ENCODE measurements around the gene MAGEB2. TPM values are rescaled to one million over a fixed set of nuclear protein-coding genes. Genes with fewer than 3 reads are reported as not detected.
"Not testable (repeated sequence)": the region's sequence is repeated elsewhere in the genome, so short reads cannot be mapped to it uniquely, and the experiment has no call there.

The MAGEB2 gene
- total RNA-seq, 1 donor, result not detected

DNA sequence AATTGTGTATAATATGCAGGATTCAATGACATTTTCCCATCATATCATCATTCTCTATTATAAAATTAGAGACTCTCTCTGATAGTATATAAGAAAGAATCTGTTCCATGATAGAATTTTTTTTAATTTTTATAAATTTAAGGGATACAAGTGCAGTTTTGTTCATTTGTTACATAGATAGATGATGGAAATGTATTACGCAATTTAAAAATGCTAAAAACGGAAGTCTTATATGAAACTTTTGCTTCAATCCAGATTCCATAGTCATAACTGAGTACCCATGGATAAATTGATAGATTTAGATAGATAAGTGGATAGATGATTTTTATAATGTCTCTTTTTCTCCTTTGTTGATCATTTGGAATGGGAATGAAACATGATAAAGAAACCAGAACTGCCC is 24.9 kb upstream of the MAGEB2 start:
- Histone ChIP-seq H3K4me2 (ENCODE audit: insufficient read depth, low read length) (no peak overlapping the region), H2AFZ (ENCODE audit: low read length) (no peak overlapping the region), H3K4me1 (ENCODE audit: insufficient read depth, low read length) (no peaks in the 10 kb centered on the region), H4K20me1 (ENCODE audit: insufficient read depth, low read length) (no peaks in the 10 kb centered on the region), H3K36me3 (ENCODE audit: insufficient read depth, low read length) (no peaks in the 10 kb centered on the region), H3K79me2 (ENCODE audit: insufficient read depth, low read length) (no peaks in the 10 kb centered on the region), H3K27ac (ENCODE audit: low read depth, low read length) (no peak overlapping the region), H3K27me3 (ENCODE audit: insufficient read depth, low read length) (no peaks in the 10 kb centered on the region), H3K9me3 (ENCODE audit: low read depth, low read length) (peaks cover 2% of the 10 kb centered on the region), H3K4me3 (ENCODE audit: insufficient read depth, low read length) (no peak overlapping the region)
- no peak for DNase-seq (ENCODE audit: insufficient read length, low spot score, missing footprints)
- TF ChIP-seq, protein P1, sequence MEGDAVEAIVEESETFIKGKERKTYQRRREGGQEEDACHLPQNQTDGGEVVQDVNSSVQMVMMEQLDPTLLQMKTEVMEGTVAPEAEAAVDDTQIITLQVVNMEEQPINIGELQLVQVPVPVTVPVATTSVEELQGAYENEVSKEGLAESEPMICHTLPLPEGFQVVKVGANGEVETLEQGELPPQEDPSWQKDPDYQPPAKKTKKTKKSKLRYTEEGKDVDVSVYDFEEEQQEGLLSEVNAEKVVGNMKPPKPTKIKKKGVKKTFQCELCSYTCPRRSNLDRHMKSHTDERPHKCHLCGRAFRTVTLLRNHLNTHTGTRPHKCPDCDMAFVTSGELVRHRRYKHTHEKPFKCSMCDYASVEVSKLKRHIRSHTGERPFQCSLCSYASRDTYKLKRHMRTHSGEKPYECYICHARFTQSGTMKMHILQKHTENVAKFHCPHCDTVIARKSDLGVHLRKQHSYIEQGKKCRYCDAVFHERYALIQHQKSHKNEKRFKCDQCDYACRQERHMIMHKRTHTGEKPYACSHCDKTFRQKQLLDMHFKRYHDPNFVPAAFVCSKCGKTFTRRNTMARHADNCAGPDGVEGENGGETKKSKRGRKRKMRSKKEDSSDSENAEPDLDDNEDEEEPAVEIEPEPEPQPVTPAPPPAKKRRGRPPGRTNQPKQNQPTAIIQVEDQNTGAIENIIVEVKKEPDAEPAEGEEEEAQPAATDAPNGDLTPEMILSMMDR (IDR thresholded peaks at IDR 0.05; ENCODE audit: extremely low read depth, low read depth, low read length), result no peak

DNA sequence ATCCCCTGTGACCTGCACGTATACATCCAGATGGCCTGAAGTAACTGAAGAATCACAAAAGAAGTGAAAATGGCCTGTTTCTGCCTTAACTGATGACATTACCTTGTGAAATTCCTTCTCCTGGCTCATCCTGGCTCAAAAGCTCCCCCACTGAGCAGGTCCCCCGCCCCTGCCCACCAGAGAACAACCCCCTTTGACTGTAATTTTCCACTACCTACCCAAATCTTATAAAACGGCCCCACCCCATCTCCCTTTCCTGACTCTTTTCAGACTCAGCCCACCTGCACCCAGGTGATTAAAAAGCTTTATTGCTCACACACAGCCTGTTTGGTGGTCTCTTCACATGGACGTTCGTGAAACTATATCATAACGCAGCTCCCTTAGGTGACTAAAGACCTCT is 21.5 kb upstream of the MAGEB2 start:
- not testable (repeated sequence) for H3K4me3 ChIP-seq (ENCODE audit: insufficient read depth, low read length); DNase-seq (ENCODE audit: insufficient read length, low spot score, missing footprints); H3K79me2 ChIP-seq (ENCODE audit: insufficient read depth, low read length); H4K20me1 ChIP-seq (ENCODE audit: insufficient read depth, low read length); H3K9me3 ChIP-seq (ENCODE audit: low read depth, low read length); H3K36me3 ChIP-seq (ENCODE audit: insufficient read depth, low read length); H2AFZ ChIP-seq (ENCODE audit: low read length); H3K27ac ChIP-seq (ENCODE audit: low read depth, low read length); H3K4me2 ChIP-seq (ENCODE audit: insufficient read depth, low read length); H3K27me3 ChIP-seq (ENCODE audit: insufficient read depth, low read length); H3K4me1 ChIP-seq (ENCODE audit: insufficient read depth, low read length)

DNA sequence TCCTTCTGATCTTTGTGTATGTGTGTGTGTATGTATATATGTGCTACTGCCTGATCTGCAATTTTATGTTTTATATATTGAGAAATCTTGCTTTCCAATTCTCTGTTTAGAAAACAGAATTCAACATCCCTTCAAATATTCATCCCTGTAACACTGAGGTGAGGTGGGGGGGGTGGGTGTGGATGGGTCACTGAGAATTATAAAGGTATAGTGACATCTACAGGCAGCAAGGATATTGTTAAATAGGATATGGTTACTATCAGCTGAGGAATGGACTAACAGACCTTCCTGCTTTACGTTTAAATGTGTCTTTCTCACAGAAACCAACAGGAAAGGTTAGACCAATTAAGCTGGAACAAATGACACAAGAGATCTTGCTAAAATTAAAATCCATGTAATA is 19.0 kb upstream of the MAGEB2 start:
- DNase-seq (ENCODE audit: insufficient read length, low spot score, missing footprints), result no peak

GRCh38 chrX:30212172-30212571 is 3.2 kb upstream of the MAGEB2 start:
- Histone ChIP-seq H4K20me1 (ENCODE audit: insufficient read depth, low read length) (no peaks in the 10 kb centered on the region), H2AFZ (ENCODE audit: low read length) (no peak overlapping the region), H3K27me3 (ENCODE audit: insufficient read depth, low read length) (no peaks in the 10 kb centered on the region), H3K36me3 (ENCODE audit: insufficient read depth, low read length) (no peaks in the 10 kb centered on the region), H3K9me3 (ENCODE audit: low read depth, low read length) (no peaks in the 10 kb centered on the region), H3K4me1 (ENCODE audit: insufficient read depth, low read length) (no peaks in the 10 kb centered on the region), H3K4me2 (ENCODE audit: insufficient read depth, low read length) (no peak overlapping the region), H3K4me3 (ENCODE audit: insufficient read depth, low read length) (no peak overlapping the region), H3K79me2 (ENCODE audit: insufficient read depth, low read length) (no peaks in the 10 kb centered on the region), H3K27ac (ENCODE audit: low read depth, low read length) (no peak overlapping the region)
- DNase-seq (ENCODE audit: insufficient read length, low spot score, missing footprints), result no peak
- TF ChIP-seq, protein P1 (IDR thresholded peaks at IDR 0.05; ENCODE audit: extremely low read depth, low read depth, low read length), result no peak

More for the DNA sequence above, 19.0 kb upstream of the MAGEB2 start:
- Histone ChIP-seq H3K27me3 (ENCODE audit: insufficient read depth, low read length) (no peaks in the 10 kb centered on the region), H3K4me1 (ENCODE audit: insufficient read depth, low read length) (no peaks in the 10 kb centered on the region), H3K4me3 (ENCODE audit: insufficient read depth, low read length) (no peak overlapping the region), H3K36me3 (ENCODE audit: insufficient read depth, low read length) (no peaks in the 10 kb centered on the region), H3K79me2 (ENCODE audit: insufficient read depth, low read length) (no peaks in the 10 kb centered on the region), H3K4me2 (ENCODE audit: insufficient read depth, low read length) (no peak overlapping the region), H3K9me3 (ENCODE audit: low read depth, low read length) (no peaks in the 10 kb centered on the region), H3K27ac (ENCODE audit: low read depth, low read length) (no peak overlapping the region), H4K20me1 (ENCODE audit: insufficient read depth, low read length) (no peaks in the 10 kb centered on the region), H2AFZ (ENCODE audit: low read length) (no peak overlapping the region)
- TF ChIP-seq, protein P1 (IDR thresholded peaks at IDR 0.05; ENCODE audit: extremely low read depth, low read depth, low read length), result no peak
